ENCODE results near the gene RCC2.
"Not testable (repeated sequence)": the region's sequence is repeated elsewhere in the genome, so short reads cannot be mapped to it uniquely, and the experiment has no call there.

The RCC2 gene

DNA sequence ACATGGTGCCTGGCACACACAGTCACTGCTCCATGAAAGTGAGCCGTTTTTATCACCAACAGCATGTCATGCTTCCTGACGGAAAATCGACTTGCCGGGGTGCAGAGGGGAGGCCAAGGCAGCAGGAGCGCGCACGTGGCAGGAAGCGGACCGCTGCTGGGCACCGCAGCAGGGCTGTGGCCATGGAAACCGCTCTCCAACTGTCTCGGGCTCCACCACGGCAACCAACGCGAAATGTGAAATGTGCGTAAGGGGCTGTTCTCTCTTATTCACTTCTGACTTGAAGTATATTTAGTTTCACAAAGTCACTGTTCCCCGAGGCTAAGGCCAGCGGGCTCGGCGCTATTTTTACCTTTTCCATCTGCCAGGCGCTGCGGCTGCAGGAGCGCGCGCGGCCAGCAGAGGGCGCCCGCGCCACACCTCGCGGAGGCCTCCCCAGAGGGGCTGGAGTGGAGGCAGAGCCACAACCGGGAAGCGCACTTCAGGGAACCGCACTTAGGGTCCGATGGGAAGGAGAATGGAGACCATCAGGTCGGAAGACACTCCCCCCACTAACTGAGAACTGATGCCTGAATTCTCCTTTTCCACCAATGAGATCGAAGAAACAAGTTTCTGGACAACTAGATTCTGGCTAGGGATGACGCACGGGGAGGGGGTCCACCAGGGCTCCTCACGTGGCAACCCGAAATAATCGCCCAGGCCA, 19.7 kb downstream of the RCC2 start:
- peak; percentile 87 for DNase-seq (ENCODE audit: low spot score)

DNA sequence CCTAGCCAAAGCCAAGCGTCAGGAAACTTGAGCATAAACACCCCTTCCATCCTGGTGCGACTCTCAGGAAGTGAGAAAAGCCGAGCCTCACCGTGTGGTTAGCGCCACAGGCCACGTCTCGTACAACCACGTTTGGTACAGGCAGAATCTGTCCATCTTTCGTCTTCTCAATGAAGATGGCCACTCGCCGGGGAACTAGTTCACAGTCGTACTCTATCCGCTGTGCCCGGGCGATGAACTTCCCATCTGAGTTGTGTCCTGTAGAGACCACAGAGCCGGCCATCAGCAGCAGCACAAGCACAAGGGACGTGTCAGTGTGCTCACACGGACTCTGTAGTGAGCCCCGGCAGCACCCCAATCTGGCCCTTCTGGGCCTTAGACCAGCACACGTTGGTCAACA, 23.1 kb downstream of the RCC2 start:
- DNase-seq (ENCODE audit: low spot score), result no peak

DNA sequence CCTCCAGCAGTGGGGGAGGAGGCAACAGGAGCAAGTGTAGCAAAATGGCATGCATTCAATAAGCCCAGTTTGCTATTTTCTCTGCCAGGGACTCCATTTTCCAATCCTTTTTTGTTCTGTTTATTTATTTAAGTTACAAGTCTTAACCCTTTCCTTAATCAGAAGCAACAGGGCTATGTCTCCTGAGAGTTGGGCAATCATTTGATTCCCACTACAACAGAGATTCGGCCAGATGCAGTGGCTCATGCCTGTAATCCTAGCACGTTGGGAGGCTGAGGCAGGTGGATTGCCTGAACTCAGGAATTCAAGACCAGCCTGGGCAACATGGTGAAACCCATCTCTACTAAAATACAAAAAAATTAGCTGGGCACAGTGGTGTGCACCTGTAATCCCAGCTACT, 25.5 kb downstream of the RCC2 start:
- DNase-seq (ENCODE audit: low spot score), result no peak

DNA sequence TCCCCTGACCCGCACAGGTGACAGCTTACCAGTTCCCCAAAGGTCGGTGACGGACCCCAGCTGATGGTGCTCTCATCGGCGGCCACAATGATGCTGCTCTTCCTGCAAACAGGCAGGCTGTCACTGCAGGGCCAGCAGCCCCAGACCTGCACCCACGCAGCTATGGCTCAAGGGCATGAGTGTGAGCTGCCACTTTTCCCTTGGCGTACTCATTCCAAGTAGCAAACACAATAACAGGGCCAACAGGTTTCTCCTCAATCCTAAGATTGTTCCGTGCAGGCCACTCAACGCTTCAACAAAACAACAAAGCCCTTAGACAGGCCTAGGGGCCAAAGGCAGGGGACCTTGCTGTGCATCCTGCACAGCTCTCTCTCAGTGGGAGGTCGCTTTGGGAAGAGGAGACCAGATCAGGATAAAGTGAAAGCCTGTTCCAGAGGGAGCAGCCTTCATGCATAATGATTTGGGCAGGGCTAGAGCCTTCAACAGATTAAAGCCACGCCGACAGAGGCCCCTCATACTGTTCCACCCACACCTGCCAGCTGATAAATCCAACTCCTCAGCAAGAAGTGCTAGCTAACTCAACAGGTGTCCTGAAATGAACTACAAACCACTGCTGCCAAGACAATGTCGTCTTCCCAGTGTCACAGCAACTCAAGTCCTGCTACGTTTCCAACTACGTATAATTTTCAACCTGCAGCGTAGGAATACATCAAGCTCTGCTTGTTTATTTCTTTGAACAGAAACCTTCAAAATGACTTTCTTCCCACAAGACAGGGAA, 27.2 kb downstream of the RCC2 start:
- no peak for DNase-seq (ENCODE audit: low spot score)

DNA sequence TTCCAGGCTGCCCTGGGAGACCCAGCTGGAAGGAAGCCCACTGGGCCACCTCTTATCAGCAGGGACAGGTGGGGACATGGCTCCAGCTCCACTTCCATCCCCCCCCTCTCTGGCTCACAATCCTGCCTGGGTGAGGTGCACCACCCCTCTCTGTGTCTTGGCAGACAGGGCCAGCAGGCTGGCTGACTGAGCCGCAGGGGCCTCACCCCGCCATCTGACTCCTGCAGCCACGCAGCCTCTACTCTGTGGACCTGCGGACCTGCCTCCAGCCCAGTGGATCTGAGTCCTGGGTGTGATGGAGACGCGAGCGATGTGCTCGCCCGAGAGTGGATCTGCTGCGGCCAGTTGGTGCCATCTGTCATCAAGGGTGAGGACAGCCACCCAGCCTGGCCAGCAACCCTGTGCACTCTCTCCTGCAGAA, 30.1 kb downstream of the RCC2 start:
- DNase-seq (ENCODE audit: low spot score), result no peak

DNA sequence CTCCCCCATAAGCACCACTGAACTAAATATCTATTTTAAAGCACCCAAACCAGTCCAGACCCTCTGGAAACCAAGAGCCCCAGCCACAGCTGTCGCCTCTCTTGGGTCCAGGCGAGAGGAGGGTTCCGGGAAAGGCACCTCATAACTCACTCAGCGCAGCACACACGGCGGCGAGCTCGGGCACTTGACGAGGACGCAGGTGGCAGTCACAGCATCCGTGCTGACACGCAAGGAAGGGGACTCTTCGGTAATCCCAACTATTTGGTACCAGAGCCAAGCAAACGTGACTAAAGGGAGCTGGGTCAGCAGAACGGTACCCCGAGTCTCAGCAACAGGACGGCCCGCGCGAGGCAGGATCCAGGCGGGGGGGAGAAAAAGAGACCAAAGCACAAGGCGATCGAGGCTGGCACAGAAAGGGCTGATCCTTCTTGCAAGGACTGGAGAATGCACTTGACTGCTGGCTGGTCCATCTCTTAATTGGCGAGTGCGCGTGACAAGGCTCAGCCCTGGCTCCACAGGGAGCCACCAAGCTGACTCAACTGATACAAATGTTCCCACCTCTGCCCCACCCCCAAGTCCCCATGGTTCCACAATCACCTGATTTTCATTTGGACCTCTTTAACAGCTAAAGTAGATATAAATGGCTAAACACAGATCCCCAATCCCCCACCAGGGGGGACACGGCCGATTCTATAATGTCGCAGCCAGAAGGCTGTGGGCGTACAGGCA, 31.5 kb downstream of the RCC2 start:
- not testable (repeated sequence) for DNase-seq (ENCODE audit: low spot score)

DNA sequence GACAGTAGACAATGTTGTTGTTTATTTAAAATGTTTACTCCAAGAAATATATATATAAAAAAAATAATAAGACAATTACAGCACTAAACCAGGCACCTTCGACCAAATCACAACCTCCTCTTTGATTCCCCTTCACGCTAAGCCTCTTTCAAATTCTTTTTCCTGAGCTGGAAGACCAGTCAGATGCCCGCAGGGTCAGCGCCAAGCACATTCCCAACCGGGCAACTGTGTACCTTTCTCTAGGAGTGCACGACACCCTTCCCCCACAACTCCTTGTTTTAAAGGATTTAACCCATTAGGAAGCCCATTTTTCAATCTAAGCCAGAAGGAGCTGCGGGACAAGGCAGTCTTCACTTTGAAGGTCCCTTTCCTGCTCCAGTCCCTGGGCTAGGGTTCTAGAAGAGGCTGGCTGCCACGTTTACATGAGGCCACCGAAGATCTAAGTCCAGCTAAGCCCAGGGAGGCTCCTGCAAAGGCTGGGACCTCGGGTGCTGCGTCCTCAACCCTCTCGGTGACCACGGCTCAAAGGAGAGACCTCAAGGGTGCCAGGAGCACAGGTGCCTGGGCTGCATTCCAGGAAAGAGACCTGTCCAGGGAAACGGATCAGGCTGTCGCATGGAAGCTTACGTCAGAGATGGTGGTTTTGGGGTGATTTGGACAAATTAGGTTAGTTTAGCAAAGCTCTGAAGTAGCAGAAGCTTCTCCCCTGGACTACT, 32.6 kb downstream of the RCC2 start:
- DNase-seq (ENCODE audit: low spot score), result not testable (repeated sequence)

DNA sequence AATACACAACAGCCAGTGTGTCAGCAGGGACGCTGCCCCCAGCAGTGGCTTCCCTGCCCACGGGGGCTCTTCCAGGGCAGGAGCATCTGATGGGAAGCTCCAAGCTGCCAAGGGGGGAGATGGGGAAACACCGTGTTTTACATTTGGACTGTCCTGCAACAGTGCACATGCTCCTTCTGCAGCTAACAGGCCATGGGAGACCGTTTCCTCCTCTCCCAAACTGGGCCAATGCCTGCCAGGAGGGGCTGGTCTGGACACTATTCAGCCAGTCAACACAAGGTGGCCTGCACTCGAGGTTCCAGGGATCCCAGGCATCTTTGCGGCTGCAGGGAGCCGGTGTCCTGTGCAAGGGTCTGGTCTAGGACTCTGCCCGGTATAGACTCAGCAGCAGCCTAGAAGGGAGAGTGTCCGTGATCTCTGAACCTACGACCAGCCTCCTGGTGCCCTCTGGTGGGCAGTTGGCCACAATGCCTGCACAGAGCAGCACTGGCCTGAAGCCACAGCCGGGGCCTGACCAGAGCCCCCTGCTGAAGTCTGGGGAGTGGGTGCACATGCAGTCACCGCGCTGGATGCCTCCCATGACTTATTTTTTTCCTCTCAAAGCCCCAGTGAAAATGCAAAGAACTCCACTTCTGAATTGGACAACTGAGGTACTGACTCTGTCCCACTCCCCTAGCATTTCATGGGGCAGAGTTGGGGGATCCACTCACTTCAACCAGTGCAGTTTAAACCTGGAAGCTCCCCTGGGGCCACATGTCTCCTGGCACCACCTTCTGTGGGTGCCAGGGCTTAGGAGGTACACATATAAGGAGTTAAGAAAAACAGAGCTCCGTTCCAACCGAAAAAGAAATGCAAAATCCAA, 33.3 kb downstream of the RCC2 start:
- peak; percentile 87 for DNase-seq (ENCODE audit: low spot score)

DNA sequence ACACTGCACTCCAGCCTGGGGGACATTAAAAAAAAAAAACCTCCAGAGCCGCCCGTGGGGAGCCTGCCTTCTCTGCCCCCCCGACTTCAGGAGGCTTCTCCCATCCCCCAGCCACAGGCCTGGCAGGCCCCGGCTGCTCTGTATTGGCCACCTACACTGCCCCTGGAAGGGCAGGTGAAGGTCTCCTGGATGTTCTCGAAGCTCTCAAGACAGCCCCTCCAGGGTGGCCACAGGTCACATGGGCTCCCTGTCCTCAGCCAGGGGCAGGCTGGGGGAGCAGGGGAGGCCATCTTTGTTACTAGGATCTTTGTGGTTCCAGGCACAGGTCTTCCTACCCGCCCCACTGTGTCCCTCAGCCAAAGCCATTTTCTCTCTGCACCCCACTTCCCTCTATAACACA, 34.7 kb downstream of the RCC2 start:
- DNase-seq (ENCODE audit: low spot score), result no peak

DNA sequence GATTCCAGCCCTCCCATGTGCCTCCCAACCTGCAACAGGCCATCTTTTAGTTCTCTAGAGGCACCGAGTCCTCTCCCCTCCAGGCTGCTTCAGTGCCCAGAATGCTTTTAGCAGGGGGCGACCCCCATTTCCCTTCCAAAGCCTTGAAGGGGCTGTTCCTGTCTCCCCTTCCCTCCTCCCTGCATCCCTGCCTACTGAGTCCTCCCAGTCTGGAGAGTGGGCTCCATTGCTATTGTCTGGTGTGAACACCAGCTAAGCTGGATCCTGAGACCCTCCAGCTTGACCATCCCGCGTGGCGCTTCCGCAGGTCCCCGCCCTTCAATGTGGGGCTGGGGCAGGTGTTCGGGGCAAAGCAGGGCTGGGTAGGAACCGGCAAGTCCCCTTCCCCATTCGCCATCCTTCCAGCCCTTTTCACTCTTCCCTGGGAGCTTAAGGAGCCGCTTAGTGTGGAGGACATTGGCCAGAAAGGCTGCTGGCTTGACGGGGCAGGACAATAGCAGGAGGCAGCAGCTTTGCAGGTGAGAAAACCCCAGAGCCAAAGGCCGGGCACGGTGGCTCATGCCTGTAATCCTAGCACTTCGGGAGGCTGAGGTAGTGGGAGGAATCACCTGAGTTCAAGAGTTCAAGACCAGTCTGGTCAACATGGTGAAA, 35.3 kb downstream of the RCC2 start:
- no peak for DNase-seq (ENCODE audit: low spot score)

DNA sequence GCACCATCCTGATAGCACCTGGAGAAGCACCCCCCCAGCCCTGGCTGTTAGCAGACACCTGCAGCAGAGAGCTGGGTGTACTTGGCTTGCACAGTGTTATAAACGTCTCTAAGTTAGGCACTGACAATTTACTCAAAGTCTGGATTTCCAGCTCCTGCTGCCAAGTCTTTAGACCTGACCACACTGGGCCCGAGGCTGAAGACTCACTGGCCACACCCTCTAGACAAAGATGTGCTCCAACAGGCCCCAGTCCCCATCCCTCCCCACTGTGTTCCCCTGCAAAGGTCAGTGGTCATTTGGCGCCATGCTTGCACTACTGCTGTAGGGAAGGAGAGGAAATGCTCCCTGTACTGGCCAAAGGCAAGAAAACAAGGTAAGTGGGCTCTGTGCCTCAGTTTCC, 36.4 kb downstream of the RCC2 start:
- no peak for DNase-seq (ENCODE audit: low spot score)

DNA sequence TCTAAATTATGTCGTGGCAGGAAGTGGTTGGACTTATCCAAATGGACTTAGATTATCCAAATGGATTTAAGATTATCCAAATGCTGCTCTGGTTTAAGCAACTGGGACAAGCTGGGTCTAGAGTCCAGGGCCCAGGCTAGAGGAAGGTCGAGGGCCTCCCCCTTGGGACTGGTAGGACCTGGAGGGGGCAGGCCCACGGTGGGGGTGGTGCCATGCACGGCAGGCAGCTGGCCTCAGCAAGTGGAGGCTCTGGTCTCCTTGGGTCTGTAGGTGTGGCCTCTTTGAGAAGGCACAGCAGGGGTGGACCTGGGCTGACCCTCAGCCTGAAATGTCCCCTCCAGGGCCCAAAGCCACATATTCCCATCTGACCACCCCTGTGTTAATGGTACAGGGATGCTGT, 37.6 kb downstream of the RCC2 start:
- no peak for DNase-seq (ENCODE audit: low spot score)

DNA sequence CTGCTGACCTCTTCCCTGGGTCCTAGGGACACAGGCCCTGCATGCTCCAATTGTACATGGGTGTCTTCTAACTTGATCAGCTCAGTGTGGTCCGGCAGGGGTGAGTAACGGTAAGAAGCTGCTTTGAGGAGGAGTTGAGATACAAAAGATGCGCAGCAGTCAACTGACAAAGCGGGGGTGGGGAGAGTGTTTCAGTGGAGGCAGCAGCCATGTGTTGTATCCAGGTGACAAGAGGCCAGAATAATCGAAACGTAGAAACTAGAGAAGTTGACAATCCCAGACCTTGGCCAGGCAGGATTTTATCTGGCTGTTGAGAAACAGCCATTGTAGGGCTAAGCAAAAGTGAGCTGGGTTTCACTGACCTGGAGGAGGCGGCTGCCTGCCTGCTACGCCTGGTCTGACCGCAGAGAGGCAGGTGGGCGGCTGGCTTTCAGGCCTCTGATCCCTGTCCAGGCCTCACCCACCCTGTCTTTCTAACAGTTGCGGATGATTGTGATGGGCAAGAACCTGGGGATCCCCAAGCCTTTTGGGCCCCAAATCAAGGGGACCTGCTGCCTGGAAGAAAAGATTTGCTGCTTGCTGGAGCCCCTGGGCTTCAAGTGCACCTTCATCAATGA, 38.6 kb downstream of the RCC2 start:
- DNase-seq (ENCODE audit: low spot score), result no peak

DNA sequence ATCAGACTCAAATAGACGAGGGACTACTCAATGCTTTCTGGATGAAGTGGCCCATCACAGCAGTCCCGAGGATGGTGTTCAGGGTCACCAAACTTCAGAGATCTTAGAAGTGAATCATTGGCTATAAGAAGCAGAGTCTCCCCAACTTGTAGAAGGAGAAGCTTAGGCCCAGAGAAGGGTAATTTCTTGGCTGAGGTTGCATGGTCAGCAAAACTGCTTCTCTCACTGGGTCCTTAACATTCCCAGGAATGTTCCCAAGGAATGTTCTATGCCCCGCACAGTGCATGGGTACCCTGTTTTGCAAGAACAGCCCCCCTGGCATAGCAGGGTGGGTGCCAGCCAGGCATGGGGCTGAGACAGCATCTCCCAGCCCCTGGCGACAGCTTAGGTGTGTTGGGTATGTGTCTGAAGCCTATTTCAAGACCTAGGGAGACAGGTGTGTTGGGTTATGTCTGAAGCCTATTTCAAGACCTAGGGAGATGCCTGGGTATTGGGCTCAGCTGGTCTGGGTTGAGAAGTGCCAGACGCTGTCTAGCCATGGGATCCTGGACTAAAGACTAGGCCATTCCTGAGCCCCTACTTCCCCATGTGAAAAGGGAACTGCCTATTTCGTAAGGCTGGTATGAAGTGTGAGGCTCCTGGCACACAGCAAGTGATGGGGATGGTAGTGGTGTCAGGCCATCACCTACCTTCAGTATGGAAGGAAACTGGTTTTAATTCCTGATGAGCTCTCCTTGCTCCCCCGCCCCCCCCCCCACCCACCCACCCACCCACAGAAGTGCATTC, 41.4 kb downstream of the RCC2 start:
- no peak for DNase-seq (ENCODE audit: low spot score)

DNA sequence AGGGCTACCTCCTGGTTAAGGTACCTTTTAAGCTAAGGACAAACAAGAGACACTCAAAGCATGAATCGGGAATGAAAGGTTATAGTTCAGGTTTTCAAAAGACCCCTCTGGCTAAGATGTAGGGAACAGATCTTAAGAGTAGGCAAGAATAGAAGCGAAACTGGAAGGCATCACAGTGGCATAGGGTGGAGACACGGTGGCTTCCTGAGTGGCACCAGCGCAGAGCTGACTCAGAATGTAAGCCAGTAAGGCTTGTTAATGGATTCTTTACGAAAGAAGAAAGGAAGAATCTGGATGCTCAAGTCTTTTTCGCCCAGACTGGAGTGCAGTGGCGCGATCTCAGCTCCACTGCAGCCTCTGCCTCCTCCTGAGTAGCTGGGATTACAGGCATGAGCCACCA, 46.2 kb downstream of the RCC2 start:
- no peak for DNase-seq (ENCODE audit: low spot score)

DNA sequence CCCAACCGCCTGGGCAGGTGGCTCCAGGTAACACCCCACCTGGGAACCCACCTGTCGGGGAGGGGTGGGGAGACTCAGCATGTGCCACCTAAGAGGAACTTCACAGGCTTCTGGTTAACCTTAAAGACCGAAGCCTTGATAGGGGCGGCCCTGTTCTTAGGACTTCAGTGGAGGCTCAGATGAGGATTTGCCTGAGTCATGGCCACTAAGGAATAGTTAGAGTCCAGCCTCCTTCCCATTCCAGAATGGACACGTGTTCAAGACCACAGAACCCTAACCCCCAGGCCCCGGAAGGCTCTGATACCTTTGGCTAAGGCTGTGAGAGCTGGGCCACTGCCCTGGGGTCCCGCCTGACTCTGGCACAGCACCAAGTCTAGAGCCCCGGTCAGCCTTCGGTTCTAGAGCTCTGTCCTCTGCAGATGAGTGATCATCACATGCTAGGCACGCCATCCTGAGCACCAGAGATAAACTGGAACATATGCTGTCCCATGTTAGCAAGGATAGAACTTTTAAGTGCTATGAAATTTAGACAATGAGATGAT, 47.2 kb downstream of the RCC2 start:
- no peak for DNase-seq (ENCODE audit: low spot score)

DNA sequence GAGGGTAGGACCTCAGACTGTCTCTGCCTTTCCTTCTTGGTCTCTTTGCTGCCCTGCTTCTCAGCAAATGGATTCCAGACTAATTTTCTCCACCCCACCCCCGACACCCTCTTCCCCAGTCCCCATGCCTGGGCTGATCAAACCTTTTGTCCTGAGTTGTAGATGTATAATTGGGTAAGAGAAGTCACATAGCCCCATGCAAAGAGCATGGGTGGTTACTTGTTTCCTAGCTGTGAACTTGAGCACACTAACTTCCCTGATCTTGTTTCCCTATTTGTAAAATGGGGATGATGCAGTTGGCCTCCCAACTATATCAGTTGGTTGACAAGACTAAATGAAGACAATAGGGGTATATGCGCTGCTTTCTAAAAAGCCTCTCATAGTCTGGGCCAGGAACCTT, 58.3 kb downstream of the RCC2 start:
- DNase-seq (ENCODE audit: low spot score), result no peak

DNA sequence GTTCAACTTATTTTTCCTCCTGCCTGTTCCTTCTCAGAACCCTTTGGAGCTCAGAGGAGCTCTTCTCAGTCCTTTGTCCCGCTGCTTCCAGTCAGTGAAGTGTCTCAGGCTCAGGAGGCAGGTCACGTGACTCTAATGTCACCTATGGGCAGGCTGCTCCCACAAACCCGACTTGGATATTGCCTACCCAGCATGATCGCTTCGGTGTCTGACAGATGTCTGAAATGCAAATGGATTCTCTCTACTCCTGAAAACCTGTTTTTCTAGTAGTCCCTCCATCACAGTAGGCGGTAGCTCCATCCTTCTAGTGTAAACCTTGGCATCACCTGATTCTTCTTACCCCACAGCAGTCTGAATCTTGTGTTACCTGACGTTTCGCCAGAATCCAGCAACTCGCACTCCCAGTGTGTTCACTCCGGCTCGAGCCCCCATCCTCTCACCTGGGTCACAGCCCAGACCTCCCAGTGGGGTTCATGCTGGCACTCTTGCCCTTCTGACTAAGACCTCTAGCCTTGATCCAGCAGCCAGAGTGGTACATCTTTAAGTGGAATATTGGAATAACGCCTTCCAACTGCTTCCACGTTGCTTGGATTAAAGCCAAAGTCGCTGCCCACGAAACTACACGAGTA, 62.0 kb downstream of the RCC2 start:
- DNase-seq (ENCODE audit: low spot score), result no peak

DNA sequence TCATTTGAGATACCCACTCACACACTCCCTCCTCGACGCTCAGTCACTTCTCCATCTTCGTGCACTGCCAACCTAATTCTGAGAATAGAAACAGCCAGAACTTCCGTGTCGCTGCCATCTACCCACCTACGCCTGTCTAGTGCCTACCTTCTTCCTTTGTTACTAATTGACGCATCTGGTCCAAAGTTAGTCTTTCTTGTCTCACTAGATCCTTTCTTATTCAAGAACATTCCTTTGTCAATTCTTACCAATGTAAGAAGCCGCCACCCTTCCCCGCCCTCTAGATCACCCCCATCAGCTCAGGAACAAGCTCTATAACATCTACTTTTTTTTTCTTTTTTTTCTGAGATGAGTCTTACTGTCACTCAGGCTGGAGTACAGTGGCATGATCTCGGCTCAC, 63.8 kb downstream of the RCC2 start:
- no peak for DNase-seq (ENCODE audit: low spot score)
